ENCODE results near the gene LPA. TPM values are rescaled to one million over a fixed set of nuclear protein-coding genes. Genes with fewer than 3 reads are reported as not detected.

Gene LPA
- total and polyA plus RNA-seq, 2 of the 8 experiments (the other 6 are each of a cell fraction or from before 2014, with no cell fraction given): 0.39 TPM; not detected in 1

DNA sequence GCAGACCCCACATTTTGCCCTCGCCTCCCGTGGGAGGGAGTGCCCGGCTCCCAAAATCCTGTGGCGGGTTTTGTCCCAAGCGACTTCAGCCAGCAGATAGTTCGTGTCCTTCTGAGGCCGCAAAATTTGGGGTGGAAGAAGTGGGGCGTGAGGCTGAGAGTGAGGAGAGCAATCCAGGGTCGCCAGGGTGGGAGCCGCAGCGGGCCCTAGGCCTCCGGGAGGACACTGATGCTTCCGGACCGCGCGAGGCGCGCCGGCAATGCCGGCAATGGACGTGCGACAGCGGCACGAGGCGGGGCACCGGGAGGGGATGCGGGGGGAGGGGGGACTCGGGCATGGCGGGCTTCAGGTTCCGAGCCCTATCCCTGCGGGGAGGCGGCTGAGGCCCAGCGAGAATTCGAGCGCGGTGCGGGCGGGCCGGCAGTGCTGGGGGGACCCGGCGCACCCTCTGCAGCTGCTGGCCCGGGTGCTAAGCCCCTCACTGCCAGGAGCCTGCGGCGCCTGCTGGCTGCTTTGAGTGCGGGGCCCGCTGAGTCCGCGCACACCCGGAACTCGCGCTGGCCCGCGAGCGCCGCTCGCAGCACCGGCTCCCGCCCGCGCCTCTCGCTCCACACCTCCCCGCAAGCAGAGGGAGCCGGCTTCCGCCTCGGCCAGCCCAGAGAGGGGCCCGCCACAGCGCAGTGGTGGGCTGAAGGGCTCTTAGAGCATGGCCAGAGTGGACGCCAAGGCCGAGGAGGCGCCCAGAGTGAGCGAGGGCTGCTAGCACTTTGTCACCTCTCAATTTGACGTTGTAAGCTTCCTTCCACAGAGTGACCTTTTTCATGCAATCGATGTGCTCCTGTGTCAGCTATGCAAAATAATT is 143.8 kb downstream of the LPA start (continued):
- TF ChIP-seq RAD21 (IDR thresholded peaks at IDR 0.05 in 1 of 2, conservative IDR thresholded peaks at IDR 0.05 in 1 of 2; ENCODE audit: low read depth in 2 of 2, low read length in 2 of 2) (peak; percentile 69 to 76; a peak in 3 of 4 replicates), CHD1 (IDR thresholded peaks at IDR 0.05; ENCODE audit: low read depth, low read length) (no peak), POU5F1 (IDR thresholded peaks at IDR 0.05; ENCODE audit: low read depth, low read length) (no peak), TEAD4 (IDR thresholded peaks at IDR 0.05; ENCODE audit: low read depth, low read length) (no peak), KDM5A (IDR thresholded peaks at IDR 0.05; ENCODE audit: low read length) (no peak), GABPA (IDR thresholded peaks at IDR 0.05; ENCODE audit: borderline replicate concordance, insufficient read depth, low read length) (no peak), RFX5 (IDR thresholded peaks at IDR 0.05; ENCODE audit: borderline replicate concordance, low read depth, low read length) (no peak), EGR1 (IDR thresholded peaks at IDR 0.05; ENCODE audit: borderline replicate concordance, low read depth, low read length) (no peak), CBX5 (IDR thresholded peaks at IDR 0.05; ENCODE audit: low read depth, low read length) (no peak)
